Fibroblast of villous mesenchyme (primary cell): ENCODE data around the gene PDIA2. TPM values are rescaled to one million over a fixed set of nuclear protein-coding genes. Genes with fewer than 3 reads are reported as not detected.
A peak's percentile ranks its signal among the peaks of the same experiment; 100 is the strongest.

Source experiments
- DNase-seq: peaks from one replicate; pipeline ENCODE4 v3.0.0-alpha.2; 2010; ENCODE audit warnings: low read depth
- H3K4me3 ChIP-seq: 2 replicates; pipeline ENCODE4 v1.5.1; 2011; ENCODE audit warnings: low read depth, mild to moderate bottlenecking, low read length
- CTCF ChIP-seq: IDR thresholded peaks from 2 replicates; pipeline ENCODE4 v1.5.1; 2012; ENCODE audit warnings: low read depth, mild to moderate bottlenecking, low read length; ENCODE audit not compliant: insufficient read depth
- total RNA-seq: library from RNA; depleted of rRNA; stranded (reverse); fragments of >200 nt; gene quantifications from 2 replicates; pipeline ENCODE4 v1.2.3, GENCODE V29; 2012

The PDIA2 gene
- total RNA-seq, 1 donor = 0.43 TPM

- no peak for DNase-seq
- no peak overlapping the region for H3K4me3 ChIP-seq
- no peak for TF ChIP-seq CTCF
These were observed 19.0 kb downstream of the PDIA2 start for GRCh38 chr16:301950-302349.

- no peak overlapping the region for H3K4me3 ChIP-seq
- peak; percentile 27 for DNase-seq
- TF ChIP-seq CTCF = peak; percentile 35
These were observed 21.0 kb downstream of the PDIA2 start for GRCh38 chr16:303760-304505.

- no peak overlapping the region for H3K4me3 ChIP-seq
- DNase-seq = no peak
- TF ChIP-seq CTCF = no peak
These were observed 23.1 kb downstream of the PDIA2 start for GRCh38 chr16:305916-306626.

- no peak for DNase-seq
- H3K4me3 ChIP-seq = no peak overlapping the region
- TF ChIP-seq CTCF = no peak
These were observed 24.0 kb downstream of the PDIA2 start for GRCh38 chr16:306911-307370.

- DNase-seq = no peak
- H3K4me3 ChIP-seq = no peak overlapping the region
- no peak for TF ChIP-seq CTCF
These were observed 24.8 kb downstream of the PDIA2 start for GRCh38 chr16:307691-308312.

GRCh38 chr16:309476-309875, 26.5 kb downstream of the PDIA2 start:
- H3K4me3 ChIP-seq = no peak overlapping the region
- TF ChIP-seq CTCF = no peak
- DNase-seq = no peak
